K562 (cell line): Measurements from ENCODE around the gene HNRNPU. TPM values are rescaled to one million over a fixed set of nuclear protein-coding genes. Genes with fewer than 3 reads are reported as not detected.

Source experiments
- CBFB ChIP-seq: sonication (generic); formaldehyde crosslinking; IDR thresholded peaks from 2 replicates; pipeline ENCODE4 v1.4.0; 2020; ENCODE audit warnings: mild to moderate bottlenecking, missing genetic modification reagents
- FOXA3 ChIP-seq, 2 experiments: fragments of 450-650 bp in 1 of 2; sonication (generic) in 1 of 2; formaldehyde crosslinking; IDR thresholded peaks in 1 of 2; conservative IDR thresholded peaks in 1 of 2; 2 replicates each; pipeline versions ENCODE4 v1.4.0 to v1.8.0; 2020 to 2022; ENCODE audit warnings: mild to moderate bottlenecking in 2 of 2, missing genetic modification reagents in 1 of 2
- HDGF ChIP-seq: fragments of 450-650 bp; IDR thresholded peaks from 2 replicates; pipeline ENCODE4 v1.6.1; 2016
- JUND ChIP-seq, 2 experiments: IDR thresholded peaks; 2 replicates in 1 of 2; 3 replicates in 1 of 2; pipeline ENCODE4 v1.6.1; 2011; ENCODE audit warnings: borderline replicate concordance in 2 of 2, low read depth in 2 of 2, low read length in 2 of 2, improper control_type of control experiment in 1 of 2, missing biosample characterization in 1 of 2, missing genetic modification characterization in 1 of 2, missing genetic modification reagents in 1 of 2
- MCM2 ChIP-seq: fragments of 450-650 bp; IDR thresholded peaks from 2 replicates; pipeline ENCODE4 v1.6.1; 2017; ENCODE audit warnings: low read depth, mild to moderate bottlenecking
- MGA ChIP-seq: fragments of 450-650 bp; IDR thresholded peaks from 2 replicates; pipeline ENCODE4 v1.6.1; 2016; ENCODE audit warnings: mild to moderate bottlenecking, moderate library complexity
- MTA2 ChIP-seq: fragments of 450-650 bp; IDR thresholded peaks from 2 replicates; pipeline ENCODE4 v1.6.1; 2016; ENCODE audit warnings: low read depth
- POLR2H ChIP-seq: IDR thresholded peaks from 2 replicates; pipeline ENCODE4 v1.6.1; 2016; ENCODE audit warnings: missing genetic modification characterization, low read depth, mild to moderate bottlenecking, control low read depth, missing compliant biosample characterization, moderate library complexity
- RBM22 ChIP-seq: fragments of 200-400 bp; formaldehyde crosslinking; IDR thresholded peaks from 2 replicates; pipeline ENCODE4 v1.6.1; 2018; ENCODE audit warnings: low read length, low read depth; ENCODE audit not compliant: poor library complexity, severe bottlenecking
- RBM34 ChIP-seq: fragments of 200-400 bp; formaldehyde crosslinking; IDR thresholded peaks from 2 replicates; pipeline ENCODE4 v1.6.1; 2018; ENCODE audit warnings: low read length, borderline replicate concordance; ENCODE audit not compliant: insufficient read depth
- SMAD4 ChIP-seq: fragments of 250-450 bp; sonication (Bioruptor Pico); conservative IDR thresholded peaks from 2 replicates; pipeline ENCODE4 v1.8.0; 2021; ENCODE audit warnings: inconsistent platforms, mild to moderate bottlenecking, moderate library complexity
- STAT6 ChIP-seq: sonication (generic); formaldehyde crosslinking; IDR thresholded peaks from 2 replicates; pipeline ENCODE4 v1.8.1; 2023; ENCODE audit warnings: mild to moderate bottlenecking, missing genetic modification reagents
- ZNF217 ChIP-seq: sonication (generic); formaldehyde crosslinking; IDR thresholded peaks from 2 replicates; pipeline ENCODE4 v1.8.0; 2022; ENCODE audit warnings: mild to moderate bottlenecking, missing genetic modification reagents
- polyA plus RNA-seq, 8 experiments: library from polyadenylated mRNA; depleted of rRNA in 4 of 8; stranded (reverse) in 5 of 8; unstranded in 3 of 8; fragments of >200 nt; fragmentation: Nextera tagmentation in 2 of 8; fragmentation: Illumina TruSeq in 1 of 8; extraction: Ambion mirVana in 2 of 8; extraction: Trizol in 1 of 8; gene quantifications; 2 replicates each; pipeline versions ENCODE4 v1.2.1 to v1.2.3, GENCODE V29; 2011 to 2014; ENCODE audit warnings: inconsistent platforms in 1 of 8, missing spikeins in 1 of 8
- total RNA-seq, 7 experiments: library from RNA; depleted of rRNA in 6 of 7; stranded (reverse); fragments of >200 nt in 6 of 7; fragmentation: Illumina TruSeq in 2 of 7; extraction: Trizol in 2 of 7; gene quantifications; 2 replicates each; pipeline versions ENCODE4 v1.2.1 to v1.2.3, GENCODE V29; 2011 to 2021; ENCODE audit warnings: low replicate concordance in 1 of 7

The HNRNPU gene
- total and polyA plus RNA-seq, 9 of the 15 experiments (the other 6 are each of a cell fraction or from before 2014, with no cell fraction given) = 159 to 777 (median 577) TPM

- TF ChIP-seq MCM2 = no peak
- no peak for TF ChIP-seq FOXA3 (CRISPR knock-in tag; conservative IDR thresholded peaks at IDR 0.05 in 1 of 2, IDR thresholded peaks at IDR 0.05 in 1 of 2)
- no peak for TF ChIP-seq ZNF217 (CRISPR knock-in tag)
- TF ChIP-seq HDGF = no peak
- no peak; the same call in 1 of the 2 replicates for TF ChIP-seq MTA2
- no peak for TF ChIP-seq MGA
- TF ChIP-seq STAT6 (CRISPR knock-in tag) = no peak
- no peak for TF ChIP-seq CBFB (CRISPR knock-in tag)
- no peak for TF ChIP-seq JUND (IDR thresholded peaks at IDR 0.05; ENCODE audit: borderline replicate concordance, low read depth, low read length)
- TF ChIP-seq JUND (tag; IDR thresholded peaks at IDR 0.05; ENCODE audit: borderline replicate concordance, low read depth, low read length) = no peak
- no peak for TF ChIP-seq SMAD4
- no peak; the same call in none of the 2 replicates for TF ChIP-seq POLR2H
- no peak for TF ChIP-seq RBM34
- no peak for TF ChIP-seq RBM22
Measured at GRCh38 chr1:244833734-244834542, 30.4 kb downstream of the HNRNPU start (continued).
